NCI-H2227 (cell line): ENCODE data around the gene GPS1.

ENCODE experiments used
- DNase-seq: peaks from one replicate; lab custom pipeline; 2025; ENCODE audit not compliant: unreplicated experiment; lab: John Stamatoyannopoulos, UW

Gene GPS1

DNA sequence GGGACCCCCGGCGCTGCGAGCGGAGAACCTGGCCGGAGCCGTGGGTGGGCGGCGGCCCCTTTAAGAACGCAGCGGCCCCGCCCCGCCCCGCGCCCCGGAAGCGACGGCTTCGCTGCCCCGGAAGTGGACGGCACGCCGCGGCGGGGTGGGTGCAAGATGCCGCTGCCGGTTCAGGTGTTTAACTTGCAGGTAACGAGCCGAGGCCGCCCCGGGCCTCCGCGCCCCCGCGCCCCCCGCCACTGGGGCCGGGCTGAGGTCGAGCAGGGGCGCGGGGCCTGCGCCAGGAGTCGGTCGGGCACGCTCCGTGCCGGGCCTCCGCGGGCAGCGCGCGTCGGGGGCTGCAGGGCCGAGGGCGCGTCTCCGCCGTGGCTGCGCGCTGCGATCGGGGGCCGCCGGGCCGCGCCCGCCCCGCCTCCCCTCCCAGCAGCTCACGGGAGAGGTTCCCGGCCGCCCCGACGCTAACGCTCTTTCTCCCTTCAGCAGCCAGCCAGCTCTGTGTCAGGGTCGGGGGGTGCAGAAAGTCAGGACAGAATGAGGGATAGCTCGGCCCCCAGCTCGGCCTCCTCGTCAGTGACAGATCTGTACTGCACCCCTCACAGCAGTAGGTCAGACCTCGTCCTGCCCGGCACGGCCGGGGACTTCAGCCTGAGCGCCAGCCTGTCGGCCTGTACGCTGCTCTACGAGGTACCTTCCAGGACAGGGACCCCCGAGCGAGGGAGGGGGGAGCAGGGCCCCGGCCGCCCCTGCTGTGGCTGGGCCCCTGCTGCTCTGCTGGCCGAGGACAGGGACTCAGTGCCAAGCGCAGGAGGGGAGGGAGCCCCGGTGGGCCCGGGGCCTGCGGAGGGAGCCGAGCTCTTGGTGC, at the start of gene GPS1, which contains the start of gene RFNG:
TSS of gene GPS1 (plus strand) at position 123 of the 862 bp plus-strand sequence. CDS start at position 157, 34 bp downstream.
TSS of gene RFNG (minus strand) at position 36 of the 862 bp plus-strand sequence. CDS start 45 bp downstream, outside the sequence.
- DNase-seq, result peak; percentile 85

DNA sequence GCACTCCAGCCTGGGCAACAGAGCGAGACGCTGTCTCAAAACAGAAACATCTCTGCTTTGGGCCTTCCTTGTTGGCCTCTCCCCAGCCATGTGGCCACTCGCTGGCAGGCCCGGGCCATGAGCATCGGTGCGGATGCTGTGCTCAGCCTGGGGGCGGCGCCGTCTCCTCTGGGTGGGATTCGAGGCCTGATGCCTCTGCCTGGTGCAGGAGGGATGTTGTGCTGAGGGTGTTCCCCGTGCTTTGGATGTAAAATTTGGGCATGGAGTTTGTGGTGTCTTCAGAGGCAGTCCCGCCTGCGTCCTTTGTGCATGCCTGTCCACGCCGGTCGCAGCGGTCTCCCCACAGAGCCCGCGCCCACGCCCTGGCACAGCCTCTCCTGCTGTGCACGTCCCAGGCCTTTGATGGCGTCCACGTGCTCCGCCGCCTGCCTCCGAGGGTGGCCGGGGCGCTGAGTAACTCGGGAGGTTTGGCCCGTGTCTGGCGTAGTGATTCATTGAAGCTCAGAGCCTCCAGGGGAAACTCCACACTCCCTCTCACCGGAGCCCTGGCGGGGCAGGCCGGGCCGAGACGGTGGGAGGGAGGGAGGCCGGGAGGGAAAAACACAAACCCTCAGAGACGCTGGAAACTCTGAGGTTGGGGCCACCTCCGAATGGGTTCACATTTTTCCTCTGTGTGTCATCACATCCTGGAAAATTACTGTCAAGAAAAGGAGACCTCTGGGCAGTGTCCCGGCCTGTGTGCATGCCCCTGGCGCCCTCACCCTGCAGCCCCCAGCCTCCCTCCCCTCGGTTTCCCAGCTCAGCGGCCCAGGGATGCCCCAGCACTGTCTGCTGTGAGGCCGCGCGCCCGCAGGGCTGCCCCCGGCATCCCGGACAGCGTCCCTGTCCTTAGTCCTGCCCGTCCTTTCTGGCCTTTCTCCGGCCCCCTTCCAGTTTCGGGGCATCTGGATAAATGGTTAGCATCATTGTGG, 48.0 kb upstream of the GPS1 start:
- DNase-seq, result no peak

DNA sequence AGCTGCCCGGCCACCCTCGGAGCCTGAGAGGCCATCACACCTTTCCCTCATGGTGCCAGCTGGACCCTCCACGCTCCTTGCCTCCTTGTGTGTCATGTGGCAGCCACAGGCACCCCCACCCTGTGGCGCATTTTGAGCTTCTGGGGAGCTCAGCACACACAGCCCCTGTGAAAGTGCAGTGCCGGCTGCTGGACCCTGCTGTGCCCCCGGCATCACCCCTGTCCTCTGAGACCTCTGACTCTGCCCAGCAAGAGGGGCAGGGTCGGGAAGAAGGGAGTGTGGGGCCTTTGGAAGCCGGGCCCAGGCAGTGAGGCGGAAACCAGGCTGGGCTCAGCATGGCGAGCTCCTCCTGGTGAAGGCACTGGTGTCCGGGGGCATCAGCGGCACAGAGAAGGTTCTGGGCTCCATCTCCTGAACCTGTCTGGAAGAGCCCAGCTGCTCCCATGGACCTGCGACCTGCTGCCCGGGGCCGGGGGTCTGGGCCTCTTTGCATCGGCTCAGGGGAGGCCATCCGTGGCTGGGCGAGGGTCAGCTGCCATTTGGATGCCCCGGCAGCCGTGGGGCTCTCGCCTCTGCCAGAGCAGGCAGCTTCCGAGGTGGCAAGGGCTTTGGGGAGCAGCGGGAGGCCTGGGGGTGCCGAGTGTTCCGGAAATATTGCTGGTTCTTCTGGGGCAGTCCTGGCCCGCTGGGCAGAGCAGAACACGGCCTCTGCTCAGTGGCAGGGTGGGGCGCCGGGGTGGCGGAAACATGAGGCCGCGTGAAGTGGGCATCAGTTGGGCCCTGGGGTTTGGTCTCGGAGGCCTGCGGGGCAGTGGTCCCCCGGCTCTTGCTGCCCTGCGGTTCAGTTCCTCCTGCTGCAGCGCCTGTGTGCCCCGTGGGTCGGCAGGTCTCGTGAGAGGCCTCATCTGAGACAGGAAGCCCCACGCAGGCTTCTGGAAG, 46.9 kb upstream of the GPS1 start:
- DNase-seq, result no peak

DNA sequence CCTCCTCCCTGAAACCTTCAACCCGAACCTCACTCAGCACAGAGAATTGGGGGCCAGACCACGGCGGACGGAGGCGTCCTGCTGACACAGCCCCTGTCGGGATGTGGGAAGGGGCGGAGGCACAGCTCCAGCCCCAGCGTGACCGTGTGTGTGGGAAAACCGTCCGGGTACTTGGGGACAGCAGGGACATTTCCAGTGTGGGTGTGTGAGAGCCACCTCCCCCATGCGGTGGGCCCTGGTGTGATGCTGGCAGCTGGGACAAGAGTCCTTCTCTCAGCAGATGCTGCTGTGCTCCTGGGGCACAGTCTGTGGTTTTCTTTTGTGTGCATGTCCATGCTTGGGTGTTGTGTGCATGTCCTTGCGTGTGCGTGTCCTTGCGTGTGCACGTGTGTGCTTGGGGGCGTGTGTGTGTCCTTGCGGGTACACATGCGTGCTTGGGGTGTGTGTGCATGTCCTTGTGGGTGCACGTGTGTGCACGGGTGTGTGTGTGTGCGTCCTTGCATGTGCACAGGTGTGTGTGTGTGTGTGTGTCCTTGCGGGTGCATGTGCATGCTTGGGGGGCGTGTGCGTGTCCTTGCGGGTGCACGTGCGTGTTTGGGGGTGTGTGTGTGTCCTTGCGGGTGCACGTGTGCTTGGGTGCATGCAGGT, 45.9 kb upstream of the GPS1 start:
- no peak for DNase-seq

DNA sequence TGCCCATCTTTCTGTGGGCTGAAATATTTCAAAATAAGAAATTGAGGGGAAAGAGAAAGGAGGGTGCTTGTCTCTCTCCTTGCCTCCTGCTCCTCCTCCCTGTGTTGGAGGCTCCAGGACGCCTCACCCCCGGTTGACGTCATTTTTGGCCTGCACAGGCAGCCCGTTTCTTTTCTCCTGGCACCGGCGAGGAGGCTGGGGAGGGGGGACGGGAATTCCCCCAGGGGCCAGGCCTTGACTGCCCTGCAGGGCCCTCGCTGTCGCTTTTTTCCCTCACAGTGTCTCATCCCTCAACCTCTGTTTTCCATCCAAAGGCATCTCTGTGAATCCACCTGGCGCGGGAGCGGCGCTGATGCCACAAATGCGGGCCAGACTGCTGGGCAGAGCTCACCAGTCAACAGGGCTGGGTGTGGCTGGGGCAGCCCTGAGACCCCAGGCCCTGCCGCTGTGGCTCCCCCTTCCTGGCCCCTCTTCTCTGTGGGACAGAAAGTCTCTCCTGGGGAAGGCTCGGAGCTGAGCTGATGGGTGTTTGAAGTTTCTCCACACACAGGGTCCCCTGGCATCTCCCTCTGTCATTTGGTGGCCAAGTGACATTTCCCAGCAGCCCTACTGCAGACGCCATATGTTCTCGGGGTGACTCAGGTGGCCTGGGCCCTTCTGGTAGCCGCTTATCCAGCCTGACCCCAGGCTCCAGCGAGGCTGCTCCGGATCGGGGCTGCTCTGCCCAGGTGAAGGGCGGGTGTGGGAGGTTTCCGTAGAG, 45.0 kb upstream of the GPS1 start:
- no peak for DNase-seq

DNA sequence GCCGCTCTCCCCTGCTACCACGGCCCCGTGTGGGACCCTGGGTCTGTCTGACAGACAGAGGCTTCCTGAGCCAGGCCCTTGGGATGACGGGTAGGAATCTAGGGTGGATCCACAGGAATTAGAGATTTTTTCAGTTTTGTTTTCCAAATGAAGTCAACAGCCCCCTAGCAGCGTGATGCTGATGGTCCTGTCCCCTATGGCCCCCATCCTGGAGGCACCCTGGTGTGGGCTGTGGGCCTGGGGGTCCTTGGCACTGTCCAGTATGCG, 44.5 kb upstream of the GPS1 start:
- no peak for DNase-seq

DNA sequence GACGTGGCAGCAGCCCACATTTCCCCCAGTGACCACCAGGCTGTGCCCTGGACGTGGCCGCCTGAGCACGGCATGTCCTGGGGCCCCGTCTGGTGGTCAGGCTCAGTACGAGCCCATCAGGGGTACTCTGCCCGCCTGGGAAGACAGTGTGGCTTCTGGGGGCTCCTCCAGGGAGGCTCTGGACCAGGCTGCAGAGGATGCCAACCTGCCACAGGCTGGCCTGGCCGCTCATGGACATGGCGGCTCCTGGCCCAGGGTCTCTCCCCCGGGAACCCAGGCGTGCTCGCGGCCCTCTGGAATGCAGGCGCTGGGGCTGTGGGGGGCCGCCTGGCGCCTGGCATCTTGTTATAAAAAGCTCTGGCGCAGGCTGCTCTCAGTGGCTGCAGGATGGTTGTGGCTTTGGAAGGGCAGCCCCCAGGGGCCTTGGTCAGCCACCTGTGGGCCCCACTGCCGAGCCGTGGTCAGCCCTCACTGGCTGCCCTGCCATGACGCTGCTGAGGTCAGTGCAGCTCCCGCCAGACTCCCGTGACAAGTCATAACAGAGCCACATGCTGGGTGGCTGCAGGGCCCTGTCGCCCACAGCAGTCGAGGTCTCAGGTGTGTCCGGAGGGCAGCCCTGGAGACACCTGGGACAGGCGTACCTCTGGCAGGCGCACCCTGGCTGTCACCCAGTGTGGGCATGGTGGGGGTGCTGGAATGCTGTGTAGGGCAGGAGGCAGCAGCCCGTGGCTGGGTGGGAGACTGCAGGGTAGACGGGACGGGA, 44.0 kb upstream of the GPS1 start:
- DNase-seq, result no peak

DNA sequence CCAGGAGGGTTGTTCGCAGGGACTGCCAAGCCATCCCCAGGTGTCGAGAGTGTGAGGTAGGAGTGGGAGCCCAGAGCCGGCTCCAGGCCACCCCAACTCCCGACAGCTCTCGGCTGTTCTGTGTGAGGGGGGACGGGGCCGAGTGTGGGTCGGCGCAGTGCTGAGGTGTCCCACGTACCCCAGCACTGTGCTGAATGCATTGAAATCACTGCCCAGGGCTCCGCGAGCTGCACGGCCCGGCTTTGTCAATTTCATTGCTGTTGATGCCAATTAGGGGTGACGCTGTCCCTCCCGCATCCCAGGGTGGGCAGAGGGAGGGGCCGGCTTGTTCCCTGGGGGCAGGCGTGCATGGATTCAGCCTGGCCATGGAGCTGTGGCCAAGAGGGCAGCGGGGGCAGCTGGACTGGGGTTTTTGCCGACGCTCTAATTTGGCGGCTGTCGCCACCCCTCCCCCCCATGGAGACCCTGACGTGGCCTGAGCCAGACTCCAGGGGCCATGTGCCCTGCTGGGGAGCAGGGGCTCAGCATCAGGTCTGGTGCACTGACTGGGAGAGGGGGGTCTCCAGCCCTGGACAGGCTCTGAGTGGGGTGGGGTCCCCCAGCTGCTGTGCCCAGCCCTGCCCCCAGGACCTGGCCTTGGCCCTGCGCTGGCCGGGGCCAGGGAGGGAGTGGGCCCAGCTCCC, 43.3 kb upstream of the GPS1 start:
- DNase-seq, result no peak

DNA sequence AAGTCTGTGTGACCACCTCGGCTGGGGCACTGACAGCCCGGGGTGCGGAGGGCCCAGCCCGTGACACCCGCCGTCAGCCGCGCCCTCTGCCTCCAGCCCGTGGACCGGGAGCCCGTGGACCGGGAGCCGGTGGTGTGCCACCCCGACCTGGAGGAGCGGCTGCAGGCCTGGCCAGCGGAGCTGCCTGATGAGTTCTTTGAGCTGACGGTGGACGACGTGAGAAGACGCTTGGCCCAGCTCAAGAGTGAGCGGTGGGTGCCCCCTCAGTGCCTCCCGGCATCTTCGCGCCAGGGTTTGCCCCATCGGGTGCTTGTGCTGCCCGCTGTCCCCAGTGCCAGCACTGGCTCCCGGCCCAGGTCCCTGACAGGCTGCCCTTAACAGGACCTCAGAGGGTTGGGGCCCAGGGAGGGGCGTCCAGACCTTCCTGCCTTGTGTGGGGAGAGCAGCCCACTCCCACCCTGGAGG, 42.7 kb upstream of the GPS1 start:
- no peak for DNase-seq

DNA sequence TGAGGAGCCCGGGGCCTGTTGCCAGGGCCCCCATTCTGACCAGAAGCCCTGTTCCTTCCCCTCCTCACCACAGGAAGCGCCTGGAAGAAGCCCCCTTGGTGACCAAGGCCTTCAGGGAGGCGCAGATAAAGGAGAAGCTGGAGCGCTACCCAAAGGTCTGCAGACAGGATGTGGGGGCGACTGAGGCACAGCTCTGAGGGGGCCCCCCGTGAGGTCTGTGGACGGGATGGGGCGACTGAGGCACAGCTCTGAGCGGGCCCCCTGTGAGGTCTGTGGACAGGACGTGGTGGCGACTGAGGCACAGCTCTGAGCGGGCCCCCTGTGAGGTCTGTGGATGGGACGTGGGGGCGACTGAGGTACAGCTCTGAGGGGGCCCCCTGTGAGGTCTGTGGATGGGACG, 42.3 kb upstream of the GPS1 start:
- no peak for DNase-seq

DNA sequence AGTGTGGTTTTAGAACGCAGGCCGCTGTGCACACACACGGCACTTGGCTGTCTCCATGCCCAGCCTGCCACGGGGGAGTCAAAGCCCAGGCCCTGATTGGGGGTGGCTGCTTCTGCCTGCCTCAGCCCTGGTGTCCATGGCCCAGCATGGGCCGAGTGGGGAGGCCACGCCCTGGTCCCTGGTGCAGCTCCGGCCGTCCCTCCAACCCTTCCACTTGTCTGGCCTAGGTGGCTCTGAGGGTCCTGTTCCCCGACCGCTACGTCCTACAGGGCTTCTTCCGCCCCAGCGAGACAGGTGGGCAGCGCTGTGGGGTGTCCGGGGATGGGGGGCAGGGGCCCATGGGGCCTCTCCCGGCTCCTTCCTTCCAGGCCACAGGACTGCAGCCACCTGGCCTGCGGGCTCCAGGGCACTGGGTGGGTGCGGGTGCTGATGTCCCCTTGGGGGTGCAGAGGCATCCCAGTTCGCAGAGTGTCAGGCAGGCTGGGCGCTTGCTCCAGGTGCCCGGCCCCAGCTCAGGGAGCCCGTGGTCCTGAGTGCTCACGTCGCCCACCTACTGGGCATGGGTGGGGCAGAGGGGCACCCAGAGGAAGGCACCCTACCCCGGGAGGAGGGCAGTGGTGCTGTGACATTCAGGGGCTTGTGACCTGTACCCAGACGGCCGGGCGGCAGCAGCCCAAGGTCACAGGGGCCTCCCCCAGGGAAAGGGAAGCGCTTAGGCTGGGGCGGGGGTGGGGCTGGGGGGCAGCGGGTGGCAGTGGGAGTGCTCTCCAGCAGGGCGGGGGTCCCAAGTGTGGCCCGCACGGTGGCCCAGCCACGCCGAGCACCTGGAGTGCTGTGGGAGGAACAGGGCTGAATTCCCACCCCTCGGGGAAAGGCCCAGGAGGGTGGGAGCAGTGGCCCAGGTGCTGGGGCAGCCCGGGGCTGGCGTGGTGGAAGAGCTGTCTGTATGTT, 40.8 kb upstream of the GPS1 start:
- no peak for DNase-seq

DNA sequence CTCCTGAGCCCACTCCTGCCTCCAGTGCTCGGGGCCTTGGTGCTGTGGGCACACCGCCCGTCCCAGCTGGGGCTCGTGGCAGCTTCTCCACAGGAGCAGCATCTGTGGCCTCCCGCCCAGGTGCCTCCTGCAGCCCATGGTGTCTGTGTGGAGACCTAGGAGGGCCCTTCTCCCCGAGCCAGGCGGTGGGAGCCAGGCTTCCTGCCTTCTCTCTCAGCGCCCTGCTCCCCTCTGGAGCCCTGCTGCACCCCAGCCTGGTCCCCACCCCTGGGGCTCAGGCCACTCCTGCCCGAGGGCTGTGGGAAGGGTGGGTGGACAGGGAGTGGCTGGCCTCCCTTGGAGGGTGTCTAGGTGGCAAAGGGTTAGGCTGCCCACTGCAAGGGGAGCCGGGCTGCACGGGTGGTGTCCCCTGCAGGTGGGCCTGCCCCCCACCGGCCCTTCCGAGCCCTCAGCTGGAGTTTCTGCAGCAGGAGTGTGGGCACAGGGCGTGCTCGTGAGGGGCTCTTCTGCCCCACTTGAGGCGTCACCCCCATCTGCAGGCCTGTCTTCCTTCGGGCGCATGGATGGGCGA, 40.0 kb upstream of the GPS1 start:
- DNase-seq, result no peak

DNA sequence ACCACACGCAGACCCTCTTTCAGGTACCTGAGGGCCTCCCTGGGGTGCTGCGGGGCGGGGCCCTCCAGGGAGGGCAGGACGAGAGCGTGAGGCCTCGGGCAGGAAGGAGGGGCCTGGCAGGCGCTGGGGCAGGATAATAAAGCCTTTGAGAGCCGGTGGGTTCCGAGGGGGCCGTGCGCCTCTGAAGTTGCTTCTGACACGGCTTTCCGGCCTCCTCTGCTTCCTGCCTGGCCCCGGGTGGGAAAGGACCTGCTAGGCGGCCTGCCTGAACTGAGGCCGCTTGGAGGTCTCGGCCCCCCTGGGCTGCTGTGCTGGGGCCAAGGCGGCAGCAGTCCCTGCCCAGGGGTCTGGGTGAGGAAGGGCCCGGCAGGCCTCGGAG, 39.4 kb upstream of the GPS1 start:
- DNase-seq, result no peak

DNA sequence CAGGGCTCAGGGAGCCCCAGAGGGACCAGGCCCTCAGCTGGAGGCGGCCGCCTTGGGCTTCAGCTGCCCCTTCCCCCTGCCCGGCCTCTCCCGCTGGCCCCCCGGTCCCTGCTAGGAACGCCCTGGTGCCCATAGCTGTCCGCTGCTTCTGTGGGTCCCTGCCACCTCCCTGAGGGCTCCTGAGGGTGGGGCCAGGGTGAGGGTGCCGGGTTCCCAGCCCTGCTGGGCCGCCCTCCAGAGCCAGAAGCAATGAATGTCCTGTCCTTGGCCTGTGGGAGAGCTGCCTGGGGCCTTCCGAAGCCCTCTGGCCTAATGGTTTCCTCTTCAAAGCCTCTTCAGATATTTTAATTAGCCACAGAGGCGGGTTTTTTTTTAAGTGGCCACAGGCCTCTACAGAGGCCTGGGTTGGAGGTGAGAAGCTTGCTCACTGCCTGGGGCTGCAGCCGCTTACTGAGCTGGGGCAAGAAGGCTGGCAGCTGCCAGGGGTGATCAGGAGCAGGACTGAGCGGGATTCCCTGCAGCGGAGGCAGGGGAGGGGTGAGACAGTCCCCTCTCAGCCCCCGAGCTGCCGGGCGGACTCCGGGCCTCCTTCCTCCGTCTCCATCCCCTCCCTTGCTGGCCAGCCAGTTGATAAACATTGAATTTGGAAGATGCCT, 38.9 kb upstream of the GPS1 start:
- peak; percentile 71 for DNase-seq

DNA sequence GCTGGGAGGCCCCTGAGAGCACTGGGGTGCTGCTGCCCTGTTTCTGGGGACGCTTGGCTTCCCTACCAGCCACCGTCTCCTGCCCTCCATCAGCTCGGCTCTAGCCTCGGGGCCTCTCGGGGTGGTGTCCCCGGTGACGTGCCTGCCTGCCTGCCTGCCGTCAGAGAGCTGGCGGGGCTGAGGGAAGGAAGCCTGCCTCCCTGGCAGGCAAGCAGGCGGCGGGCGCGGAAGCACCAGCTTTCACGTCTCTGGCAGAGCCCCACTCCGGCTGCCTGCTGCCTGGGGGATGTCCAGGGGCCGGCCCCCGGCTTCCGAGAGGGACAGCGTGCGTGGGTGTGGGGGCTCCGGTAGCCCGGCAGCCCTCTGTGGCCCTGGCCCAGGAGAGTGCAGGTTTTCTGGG, 38.4 kb upstream of the GPS1 start:
- peak; percentile 62 for DNase-seq

DNA sequence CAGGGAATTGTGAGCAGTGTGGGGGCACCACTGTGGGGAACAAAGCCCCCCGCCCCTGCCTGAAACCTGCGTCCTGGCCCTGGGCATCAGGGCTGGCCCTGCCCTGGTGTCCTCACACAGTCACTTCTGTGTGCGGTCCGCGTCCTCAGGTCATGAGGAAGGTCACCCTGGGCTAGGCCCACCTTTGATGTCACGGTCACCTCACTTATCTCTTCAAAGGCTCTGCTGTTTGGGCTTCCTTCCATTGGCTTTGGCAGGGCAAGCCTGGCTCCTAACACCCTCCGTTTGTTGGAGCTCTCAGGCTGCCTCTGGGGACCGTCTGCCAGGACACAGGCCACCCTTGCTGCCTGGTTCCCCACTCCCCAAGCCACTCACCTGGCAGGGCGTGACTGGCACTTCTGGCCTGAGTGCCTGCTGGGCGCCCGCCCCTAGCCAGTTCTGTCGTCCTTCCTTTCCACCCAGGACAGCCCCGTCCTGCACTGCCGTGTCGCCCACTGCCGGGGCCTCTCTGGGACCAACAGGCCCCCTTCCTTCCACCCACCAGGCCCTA, 37.9 kb upstream of the GPS1 start:
- no peak for DNase-seq
